Measurements from ENCODE around the gene COL8A2.
A peak's percentile ranks its signal among the peaks of the same experiment; 100 is the strongest.
"Not testable (repeated sequence)": the region's sequence is repeated elsewhere in the genome, so short reads cannot be mapped to it uniquely, and the experiment has no call there.

The COL8A2 gene

DNA sequence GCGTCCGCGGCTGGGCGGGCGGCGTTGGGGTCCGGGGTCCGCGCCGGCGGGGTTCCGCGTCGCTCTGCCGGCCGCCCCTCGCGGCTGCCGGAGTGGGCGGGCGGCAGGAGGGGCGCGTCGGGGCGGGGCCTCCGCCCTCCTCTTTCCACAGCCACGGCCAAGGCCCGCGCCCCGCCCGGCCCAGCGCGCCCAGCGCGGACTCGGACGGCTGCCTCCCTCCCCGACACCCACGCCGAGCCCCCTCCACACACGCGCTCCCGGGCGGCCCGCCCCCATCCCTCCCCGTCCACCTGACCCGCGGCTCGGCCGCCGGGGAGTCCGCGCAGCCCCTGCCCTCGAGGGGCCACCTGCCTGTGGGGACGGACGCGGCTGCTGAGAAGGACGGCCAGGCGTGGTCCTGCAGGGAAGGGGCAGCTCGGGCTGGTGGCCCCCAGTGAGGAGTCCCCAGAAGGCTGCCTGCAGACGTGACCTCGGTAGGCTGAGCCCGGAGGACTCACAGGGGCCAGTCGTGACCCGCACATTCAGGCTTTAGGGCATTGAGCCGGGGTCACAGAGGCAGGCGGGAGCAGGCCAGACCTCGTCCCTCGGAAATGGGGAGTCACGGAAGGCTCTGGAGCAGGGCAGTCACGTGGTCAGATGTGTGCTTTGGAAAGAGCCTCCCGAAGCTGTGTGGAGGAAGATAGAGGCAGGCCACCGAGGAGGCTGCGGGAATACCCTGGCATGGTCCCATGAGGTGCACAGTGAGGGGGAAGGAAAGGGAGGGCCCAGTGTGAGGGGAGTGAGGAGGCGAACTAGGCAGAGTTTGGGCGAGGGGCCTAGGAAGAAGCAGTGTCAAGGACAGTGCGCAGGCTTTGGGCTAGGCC lies at the start of gene COL8A2:
Gene COL8A2, minus strand, starts transcription at position 94 of the 863 bp plus-strand sequence. CDS start 24,980 bp downstream, outside the sequence.
- DNase-seq (ENCODE audit: low spot score): no peak

DNA sequence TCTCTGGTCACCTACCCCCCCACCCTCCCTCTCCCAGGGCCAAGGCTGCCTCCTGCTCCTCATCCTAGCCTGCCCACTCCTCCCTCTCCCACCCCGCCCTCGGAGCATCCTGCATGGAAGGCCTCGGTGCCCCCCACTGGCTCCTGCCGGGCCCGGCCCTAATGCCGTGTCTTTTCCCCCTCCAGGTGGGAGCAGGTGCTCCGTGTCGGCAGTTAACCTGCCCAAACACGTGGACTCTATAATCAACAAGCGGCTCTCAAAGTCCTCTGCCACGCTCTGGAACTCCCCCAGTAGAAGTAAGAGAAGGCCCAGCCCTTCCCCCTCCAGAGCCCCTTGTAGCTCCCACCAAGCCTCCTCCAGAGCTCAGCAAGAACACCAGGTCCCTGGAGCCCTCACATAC lies 49.7 kb upstream of the COL8A2 start:
- no peak for DNase-seq (ENCODE audit: low spot score)

DNA sequence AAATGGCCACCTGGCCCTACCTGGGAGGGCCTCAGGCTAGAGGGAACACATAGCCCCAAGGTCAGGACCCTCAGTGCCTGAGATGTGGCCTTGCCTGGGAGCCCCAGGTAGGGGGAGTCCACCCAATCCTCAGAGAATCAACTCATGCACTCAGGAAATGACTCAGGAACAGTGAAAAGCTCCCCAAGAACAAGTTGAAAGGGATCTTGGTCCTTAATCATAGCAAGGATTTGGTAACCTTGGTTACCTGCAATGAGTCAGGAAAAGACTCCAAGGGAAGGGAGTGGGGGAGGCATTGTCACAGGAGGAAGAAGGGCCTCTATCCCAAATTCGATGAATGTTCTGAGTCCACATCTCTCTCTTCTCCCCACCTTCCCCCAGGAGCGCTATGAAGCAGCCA lies 48.0 kb upstream of the COL8A2 start:
- DNase-seq (ENCODE audit: low spot score): no peak

DNA sequence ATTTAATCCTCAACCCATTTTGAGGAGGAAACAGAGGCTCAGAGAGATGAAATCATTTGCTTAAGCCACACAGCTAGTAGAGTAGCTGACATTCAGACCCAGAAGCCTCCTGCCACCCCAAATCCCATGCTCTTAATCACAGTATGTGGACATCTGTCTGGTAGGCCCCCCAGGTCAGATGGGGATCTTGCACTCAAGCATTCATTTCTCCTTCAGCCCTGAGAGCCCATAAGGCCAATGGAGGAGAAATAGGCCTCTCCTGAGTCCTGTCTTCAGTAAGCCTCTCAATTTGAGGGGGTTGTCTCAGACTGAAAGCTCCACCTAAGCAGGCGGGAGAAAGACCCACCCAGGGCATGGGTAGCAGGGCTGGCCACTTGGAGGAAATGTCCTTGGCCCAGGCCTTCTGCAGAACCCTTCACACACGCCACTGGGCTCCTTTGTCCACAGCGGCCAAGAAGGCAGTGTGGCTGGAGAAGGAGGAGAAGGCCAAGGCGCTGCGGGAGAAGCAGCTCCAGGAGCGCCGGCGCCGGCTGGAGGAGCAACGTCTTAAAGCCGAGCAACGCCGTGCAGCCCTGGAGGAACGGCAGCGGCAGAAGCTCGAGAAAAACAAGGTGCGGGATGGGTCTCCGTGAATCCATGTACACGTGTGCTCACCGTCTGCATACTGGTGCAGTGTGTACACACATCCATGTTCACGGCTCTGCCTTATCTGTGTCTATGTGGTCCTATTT lies 47.2 kb upstream of the COL8A2 start:
- DNase-seq (ENCODE audit: low spot score): no peak

DNA sequence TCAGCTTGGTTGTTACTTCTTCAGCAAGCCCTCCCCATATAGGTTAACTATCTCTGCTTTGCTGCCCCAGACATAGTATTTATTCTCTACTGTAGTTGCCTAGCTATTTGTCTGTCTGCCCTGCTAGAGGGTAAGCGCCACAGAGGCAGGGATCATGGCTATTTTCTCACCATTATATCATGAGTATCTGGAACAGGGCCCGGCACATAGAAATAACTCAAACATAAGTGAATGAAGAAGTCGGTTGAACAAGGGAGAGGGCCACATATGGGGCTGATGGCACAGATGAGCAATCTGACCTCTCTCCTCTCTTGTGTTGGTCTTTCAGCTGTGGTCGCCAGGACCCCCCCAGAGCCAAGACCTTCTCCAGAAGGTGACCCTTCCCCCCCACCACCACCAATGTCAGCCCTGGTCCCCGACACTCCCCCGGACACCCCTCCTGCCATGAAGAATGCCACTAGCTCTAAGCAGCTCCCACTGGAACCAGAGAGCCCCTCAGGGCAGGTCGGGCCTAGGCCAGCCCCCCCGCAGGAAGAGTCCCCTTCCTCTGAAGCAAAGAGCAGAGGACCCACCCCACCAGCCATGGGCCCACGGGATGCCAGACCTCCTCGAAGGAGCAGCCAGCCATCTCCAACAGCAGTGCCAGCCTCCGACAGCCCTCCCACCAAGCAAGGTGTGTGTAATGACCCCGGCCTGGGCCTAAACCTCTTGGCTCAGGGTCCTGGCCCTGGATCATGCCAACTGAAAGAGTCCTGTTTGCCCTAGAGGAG lies 45.8 kb upstream of the COL8A2 start:
- no peak for DNase-seq (ENCODE audit: low spot score)

DNA sequence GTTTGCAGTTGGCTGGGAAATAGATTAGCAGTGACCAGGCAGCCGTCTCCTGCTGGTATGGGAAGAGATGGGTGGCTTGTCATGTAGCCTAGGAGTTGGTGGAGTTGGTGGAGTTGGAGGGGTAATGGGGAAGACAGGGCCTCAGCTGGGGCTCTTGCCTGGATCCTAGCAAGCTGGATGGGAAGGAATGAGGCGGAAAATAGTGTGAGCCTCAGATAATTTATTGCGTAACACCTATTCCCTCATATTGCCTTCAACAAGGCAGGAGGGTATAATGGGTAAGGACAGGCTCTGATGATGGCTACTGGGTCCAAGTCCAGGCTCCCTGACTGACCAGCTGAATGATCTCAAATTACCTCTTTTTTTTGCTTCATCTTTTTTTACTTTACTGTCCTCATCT lies 43.5 kb upstream of the COL8A2 start:
- no peak for DNase-seq (ENCODE audit: low spot score)

DNA sequence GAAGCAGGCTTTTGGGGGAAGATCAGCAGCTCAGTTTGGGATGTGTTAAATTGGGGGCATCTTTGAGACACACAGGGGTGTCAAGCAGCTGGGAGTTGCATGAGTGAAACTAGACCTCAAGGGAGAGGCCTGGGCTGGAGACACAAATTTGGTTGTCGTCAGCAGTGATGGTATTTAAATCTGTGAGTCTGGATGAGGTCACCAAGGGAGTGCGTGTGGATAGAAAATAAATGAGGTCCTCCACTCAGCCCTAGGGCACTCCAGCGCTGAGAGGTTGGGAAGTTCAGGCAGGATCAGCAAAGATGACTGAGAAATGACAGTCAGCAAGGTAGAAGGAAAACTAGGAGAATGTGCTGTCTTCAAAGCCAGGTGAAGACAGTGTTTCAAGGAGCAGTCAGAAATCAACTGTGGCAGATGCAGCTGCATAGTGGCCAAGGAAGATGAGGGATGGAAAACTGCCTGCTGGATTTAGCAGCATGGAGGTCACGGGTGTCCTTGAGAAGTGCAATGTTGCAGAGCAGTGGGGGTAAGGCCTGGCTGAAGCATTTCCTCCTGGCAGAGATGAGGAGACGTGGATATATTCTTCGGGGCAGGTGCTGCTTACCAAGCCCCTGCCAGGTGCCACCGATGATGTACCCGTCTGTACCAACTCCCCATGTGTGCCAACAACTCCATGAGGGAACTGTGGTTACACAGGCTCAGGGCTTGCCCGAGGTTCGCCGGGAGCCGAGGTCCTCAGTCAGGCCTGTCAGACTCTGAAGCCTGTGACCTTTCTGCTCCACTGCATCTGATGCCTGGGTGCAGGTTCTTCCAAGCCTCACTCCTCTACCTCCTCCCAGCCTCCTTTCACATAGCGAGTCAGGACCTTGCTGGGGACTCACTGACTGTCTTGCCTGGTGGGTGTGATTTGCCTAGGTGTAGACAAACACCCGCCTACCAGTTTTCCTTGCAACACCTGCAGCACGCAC lies 42.2 kb upstream of the COL8A2 start:
- no peak for DNase-seq (ENCODE audit: low spot score)

DNA sequence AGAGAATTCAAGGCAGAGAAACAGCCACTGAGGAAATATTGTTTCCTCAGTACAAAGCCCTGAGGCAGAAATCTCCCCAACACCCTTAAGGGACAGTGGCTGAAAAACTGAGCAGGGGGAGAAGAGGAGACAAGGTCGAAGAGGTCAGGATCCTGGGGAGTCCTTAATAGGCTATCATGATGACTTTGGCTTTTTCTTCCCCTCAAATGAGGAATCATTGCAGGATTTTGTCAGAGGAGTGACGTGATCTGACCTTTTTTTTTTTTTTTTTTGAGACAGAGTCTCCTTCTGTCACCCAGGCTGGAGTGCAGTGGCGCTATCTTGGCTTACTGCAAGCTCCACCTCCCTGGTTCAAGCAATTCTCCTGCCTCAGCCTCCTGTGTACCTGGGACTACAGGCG lies 41.1 kb upstream of the COL8A2 start:
- no peak for DNase-seq (ENCODE audit: low spot score)

DNA sequence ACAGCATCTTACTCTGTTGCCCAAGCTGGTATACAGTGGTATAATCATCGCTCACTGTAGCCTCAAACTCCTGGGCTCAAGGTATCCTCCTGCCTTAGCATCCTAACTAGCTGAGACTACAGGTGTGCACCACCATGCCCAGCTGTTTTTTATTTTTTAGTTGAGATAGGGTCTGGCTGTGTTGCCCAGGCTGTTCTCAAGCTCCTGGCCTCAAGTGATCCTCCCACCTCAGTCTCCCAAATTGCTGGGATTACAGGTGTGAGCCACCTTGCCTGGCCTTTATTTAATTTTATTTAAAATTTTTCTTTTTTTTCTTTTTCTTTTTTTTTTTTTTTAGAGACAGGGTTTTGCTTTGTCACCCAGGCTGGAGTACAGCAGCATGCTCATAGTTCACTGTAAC lies 40.1 kb upstream of the COL8A2 start:
- DNase-seq (ENCODE audit: low spot score): no peak

DNA sequence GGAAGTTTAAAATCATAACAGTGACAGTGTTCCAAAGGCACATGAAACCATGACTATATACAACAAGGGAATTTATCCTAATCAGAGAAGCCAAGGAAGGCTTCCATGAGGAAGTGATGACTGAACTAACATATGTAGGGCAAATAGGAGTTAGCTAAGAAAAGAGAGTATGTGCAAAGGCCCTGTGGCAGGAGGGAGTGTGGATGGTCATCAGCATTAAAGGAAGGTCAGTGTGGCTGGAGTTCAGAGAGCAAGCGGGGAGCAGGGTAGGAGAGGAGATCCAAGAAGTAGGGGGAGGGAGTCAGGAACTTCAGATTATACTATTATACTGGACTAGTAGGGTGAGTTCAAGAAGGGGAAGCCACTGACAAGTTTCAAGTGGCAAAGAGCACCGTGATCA lies 39.3 kb upstream of the COL8A2 start:
- DNase-seq (ENCODE audit: low spot score): no peak

DNA sequence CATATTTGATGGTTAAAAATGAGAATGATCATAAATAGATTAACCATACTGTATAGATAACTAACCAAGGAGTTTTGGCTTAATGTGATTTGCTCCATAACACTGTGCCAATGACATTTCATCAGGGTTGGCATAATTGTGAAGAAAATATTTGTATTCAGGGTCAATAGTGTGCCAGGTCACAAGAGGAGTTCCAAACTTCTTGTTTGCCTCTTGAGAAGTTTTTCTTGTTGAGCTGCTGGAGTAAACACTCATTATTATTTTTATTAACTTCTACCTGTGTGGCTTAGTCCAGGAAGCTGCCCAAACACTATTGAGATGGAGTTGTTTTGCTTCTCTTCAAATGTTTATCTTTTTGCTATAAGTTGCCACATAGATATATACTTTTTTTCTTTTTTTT lies 38.4 kb upstream of the COL8A2 start:
- no peak for DNase-seq (ENCODE audit: low spot score)

DNA sequence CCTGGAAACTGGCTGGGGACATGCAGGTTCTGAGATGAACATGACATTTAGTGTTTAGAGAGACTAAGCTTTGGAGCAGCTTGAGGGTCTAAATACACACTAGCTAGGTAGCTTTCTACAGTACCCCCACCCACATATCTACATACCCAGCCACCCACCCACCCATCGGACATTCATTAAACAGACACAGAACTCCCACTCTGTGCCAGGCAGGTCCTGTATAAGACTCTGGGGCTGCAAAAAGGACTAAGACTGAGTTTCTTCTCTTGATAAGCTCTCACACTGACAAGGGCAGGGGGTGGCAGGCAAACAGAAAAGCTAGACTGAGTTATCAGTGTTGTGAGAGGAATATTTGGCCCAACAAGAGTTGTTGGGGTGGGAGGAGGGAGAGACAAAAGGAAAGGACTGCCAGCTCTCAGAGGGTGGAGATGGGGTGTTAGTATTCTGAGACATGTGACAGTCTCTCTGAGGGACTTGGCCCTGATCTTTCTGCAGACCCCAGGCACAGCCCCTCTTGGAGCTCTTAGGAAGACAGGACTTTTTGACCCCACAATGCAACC lies 37.7 kb upstream of the COL8A2 start:
- no peak for DNase-seq (ENCODE audit: low spot score)

DNA sequence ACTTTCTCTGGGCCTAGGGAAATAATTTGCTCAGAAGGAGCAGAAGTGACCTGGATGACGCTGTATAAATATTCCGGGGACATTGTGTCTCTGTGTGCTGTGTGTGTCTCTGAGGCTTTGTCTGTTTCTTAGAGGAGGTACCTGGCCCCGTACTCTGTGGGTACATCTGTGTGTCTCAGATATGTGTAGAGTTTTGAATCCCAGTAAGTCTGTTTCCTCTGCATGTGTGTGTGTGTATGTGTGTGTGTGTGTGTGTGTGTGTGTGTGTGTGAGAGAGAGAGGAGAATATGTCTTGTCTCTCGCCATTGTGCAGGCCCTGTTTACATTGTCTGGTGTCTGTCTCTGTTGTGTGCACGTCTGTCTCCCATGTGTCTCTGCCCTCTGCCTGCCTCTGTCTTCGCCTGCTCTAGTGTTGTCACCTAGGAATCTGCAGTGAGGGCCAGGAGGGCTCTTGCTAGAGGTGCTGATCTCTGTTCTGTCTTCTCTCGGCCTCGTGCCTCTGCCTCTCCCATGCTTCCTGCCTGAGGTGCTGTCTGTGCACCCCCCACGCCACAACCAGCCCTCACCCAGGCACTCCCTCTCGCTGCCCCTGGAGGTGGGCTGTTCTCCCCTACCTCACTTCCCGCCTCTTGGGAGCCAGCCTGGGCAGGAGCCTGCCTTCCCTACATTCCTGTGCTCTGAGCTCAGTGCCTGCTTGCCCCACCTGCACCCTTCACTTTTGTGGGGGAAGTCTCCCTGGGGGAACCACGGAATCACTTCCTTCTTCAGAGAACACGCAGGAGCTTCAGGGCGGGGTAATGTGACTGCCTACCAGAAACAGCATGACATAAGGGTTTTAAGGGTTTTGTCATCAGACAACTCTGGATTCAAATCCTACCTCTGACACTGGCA lies 36.9 kb upstream of the COL8A2 start:
- peak; percentile 28 for DNase-seq (ENCODE audit: low spot score)

DNA sequence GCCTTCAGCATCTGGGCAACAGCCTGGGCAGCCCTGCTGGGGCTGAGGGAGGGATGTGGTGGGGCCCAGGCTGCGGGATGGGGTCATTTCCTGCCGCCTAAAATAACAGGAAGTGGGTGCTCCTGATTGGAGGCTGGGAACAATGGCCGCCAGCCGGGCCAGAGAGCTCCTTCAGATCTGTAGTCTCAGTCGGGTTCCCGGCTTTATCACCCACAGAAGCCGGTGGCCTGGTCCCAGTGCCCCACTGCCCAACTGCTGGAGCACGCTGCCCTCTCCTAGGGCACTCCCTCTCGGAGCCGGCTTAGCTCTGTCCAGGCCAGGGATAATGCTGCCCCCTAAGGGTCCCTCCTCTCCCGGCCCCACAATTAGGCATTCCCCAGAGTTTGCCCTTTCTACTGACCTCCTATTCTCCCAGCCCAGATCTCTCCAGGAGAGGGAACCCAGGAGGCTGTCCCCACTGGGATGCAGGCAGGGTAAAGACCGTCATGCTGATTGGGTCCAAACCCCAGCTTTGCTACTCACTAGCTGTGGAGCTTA lies 36.0 kb upstream of the COL8A2 start:
- peak; percentile 47 for DNase-seq (ENCODE audit: low spot score)

DNA sequence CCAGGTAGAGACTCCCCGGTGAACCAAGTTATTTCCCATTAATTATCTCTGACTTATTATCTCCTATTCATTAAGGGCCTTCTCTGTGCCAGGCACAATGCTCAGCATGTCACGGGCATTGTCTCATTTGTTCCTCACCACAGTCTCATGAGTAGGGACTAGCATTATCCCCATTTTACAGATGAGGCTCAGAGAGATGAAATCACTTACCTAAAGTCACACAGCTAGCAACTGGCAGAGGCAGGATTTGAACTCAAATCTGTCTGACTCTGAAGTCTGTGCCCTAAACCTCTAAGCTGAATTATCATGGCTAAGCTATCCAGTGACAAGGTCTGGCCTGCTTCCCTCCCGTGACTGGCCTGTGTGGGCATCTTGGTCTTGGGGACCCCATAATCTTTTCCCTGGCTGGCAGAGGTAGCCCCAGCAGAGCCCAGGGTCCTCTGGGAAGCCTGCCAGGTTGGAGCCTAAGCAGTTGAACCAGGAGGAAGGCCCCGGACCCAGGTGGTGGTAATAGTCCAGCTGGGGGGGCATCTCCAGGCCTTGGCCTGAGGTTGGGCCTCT lies 35.4 kb upstream of the COL8A2 start:
- no peak for DNase-seq (ENCODE audit: low spot score)

DNA sequence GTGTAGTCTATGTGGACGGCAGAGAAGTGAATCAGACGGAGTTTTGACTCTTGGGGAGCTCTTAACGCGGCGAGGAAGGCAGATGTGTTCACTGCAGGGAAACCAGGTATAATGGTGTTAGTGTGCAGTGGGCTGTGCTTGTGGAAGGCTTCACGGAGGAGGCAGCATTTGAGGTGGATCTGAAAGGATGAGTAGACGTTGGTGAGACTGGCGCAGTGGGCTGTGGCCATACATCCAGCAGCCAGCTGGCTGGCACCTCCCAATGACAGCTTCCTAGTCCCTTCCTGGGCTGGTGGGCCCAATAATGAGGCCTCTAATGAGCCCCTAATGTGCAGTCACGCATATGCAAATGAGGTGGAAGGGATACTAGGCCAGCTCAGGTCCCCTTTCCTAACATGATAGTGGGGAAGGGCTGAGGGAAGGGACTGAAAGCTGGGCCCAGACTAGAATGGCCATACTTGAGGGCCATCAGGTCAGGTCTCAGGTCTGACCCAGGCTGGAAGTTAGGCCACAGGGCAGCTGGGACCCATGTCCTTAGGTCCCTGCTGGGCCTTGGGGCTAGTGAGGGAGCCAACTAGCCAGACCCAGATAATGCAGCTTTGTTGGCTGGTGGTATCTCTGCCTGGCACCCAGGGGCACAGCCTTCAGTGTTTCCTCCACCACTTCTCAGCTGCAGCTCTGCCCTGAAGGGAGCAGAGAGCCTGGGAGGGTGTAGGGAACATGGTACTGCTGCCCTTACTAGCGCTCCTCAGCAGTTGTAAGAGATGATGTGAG lies 34.8 kb upstream of the COL8A2 start:
- no peak for DNase-seq (ENCODE audit: low spot score)

DNA sequence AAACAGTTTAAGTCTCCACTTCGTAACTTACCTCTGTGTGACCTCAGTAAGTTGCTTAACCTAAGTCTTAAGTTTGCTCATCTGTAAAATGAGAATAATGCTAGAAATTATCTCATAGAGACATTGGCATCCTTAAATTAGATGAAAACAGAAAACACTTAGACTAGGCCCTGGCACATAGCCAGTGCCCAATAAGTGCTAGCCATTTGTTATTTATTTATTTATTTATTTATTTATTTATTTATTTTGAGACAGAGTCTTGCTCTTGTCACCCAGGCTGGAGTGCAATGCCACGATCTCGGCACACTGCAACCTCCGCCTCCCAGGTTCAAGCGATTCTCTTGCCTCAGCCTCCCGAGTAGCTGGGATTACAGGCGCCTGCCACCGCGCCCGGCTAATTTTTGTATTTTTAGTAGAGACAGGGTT lies 33.8 kb upstream of the COL8A2 start:
- DNase-seq (ENCODE audit: low spot score): not testable (repeated sequence)

DNA sequence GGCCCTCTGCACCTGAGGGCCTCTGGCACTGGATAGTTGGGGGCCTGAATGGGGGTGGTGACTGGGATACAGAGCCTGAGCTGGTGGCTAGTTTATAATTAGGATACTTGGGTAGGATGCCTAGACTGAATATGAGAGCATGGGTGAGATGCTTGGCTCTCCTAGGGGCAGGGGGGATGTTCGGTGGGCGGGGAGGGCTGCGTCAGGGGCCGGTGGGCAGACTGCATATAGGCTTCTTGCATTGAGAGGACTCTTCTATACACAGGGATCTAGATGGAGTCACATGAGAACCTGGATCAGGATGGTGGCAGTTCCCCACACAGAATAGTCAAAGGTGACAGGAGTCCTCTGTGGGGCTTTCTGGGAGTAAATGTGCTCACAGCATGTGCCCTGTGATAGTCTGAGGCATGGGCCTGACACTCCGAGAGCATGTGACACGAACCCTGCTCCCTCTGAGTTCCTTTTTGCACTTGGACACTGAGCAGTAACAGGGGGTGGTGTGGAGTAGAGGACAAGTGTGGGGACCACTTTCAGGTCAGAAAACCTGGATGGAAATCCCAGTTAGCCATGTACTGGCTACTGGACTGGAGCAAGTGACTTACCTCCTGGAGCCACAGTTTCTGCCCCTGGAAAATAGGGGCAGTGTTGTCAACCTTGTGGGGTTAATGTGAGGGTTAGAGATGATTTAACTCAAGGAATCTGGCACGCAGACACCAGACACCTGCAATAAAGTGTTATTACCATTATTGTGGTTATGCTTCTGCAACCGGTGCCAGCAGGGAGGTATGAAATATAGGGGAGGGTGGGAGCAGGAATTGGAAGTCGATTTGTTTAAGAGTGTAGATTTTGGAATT lies 33.2 kb upstream of the COL8A2 start:
- DNase-seq (ENCODE audit: low spot score): no peak
